OCI-LY3 (cell line): ENCODE measurements around the gene RNF181.
"Not testable (repeated sequence)": the region's sequence is repeated elsewhere in the genome, so short reads cannot be mapped to it uniquely, and the experiment has no call there.

Source experiments
- EZH2phosphoT487 ChIP-seq: fragments of 200-600 bp; shearing (Covaris generic); IDR thresholded peaks from 2 replicates; pipeline ENCODE4 v1.6.1; 2018; ENCODE audit warnings: antibody characterized with exemption, mixed run types, low read depth
- TF ChIP-seq, protein P1 (sequence below): fragments of 200-600, 300-600 bp; sonication (generic); IDR thresholded peaks from 2 replicates; pipeline ENCODE4 v1.5.1; 2014; ENCODE audit warnings: antibody characterized with exemption, low read length, low read depth

GRCh38 chr2:85614757-85615156 lies 19.2 kb downstream of the RNF181 start:
- TF ChIP-seq, protein P1, sequence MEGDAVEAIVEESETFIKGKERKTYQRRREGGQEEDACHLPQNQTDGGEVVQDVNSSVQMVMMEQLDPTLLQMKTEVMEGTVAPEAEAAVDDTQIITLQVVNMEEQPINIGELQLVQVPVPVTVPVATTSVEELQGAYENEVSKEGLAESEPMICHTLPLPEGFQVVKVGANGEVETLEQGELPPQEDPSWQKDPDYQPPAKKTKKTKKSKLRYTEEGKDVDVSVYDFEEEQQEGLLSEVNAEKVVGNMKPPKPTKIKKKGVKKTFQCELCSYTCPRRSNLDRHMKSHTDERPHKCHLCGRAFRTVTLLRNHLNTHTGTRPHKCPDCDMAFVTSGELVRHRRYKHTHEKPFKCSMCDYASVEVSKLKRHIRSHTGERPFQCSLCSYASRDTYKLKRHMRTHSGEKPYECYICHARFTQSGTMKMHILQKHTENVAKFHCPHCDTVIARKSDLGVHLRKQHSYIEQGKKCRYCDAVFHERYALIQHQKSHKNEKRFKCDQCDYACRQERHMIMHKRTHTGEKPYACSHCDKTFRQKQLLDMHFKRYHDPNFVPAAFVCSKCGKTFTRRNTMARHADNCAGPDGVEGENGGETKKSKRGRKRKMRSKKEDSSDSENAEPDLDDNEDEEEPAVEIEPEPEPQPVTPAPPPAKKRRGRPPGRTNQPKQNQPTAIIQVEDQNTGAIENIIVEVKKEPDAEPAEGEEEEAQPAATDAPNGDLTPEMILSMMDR = not testable (repeated sequence)
- not testable (repeated sequence) for TF ChIP-seq EZH2phosphoT487
